GM23338 (cell line): ENCODE results near the gene NAPSA. TPM values are rescaled to one million over a fixed set of nuclear protein-coding genes. Genes with fewer than 3 reads are reported as not detected.

Source experiments
- ATAC-seq: fragments of 200-7000 bp; cut with Tn5 transposase; 3 replicates; pipeline ENCODE4 v1.9.1; 2020
- DNase-seq: peaks from one replicate; pipeline ENCODE4 v3.0.0-alpha.2; 2015; ENCODE audit warnings: low spot score
- H2AFZ ChIP-seq: fragments of 200-600 bp; sonication (generic); 2 replicates; pipeline ENCODE4 v1.8.0; 2016; ENCODE audit warnings: antibody characterized with exemption, mild to moderate bottlenecking, moderate library complexity
- H3F3A ChIP-seq: fragments of 200-600 bp; sonication (generic); replicated peaks from 2 replicates; pipeline ENCODE4 v1.8.0; 2017; ENCODE audit warnings: antibody characterized with exemption, mixed run types, low read depth
- H3K27ac ChIP-seq: fragments of 200-600 bp; sonication (generic); 2 replicates; pipeline ENCODE4 v1.6.1; 2016; ENCODE audit warnings: low read depth
- H3K27me3 ChIP-seq: fragments of 200-600 bp; sonication (generic); 2 replicates; pipeline ENCODE4 v1.8.0; 2016; ENCODE audit warnings: mild to moderate bottlenecking, mixed run types, moderate library complexity; ENCODE audit not compliant: insufficient read depth
- H3K36me3 ChIP-seq: fragments of 200-600 bp; sonication (generic); 2 replicates; pipeline ENCODE4 v1.8.0; 2016; ENCODE audit warnings: mild to moderate bottlenecking; ENCODE audit not compliant: insufficient read depth
- H3K4me1 ChIP-seq: fragments of 200-600 bp; sonication (generic); 2 replicates; pipeline ENCODE4 v1.8.0; 2016; ENCODE audit warnings: mild to moderate bottlenecking, moderate library complexity; ENCODE audit not compliant: insufficient read depth
- H3K4me2 ChIP-seq: fragments of 200-600 bp; sonication (generic); 2 replicates; pipeline ENCODE4 v1.7.1; 2017; ENCODE audit warnings: mixed run types
- H3K4me3 ChIP-seq: fragments of 200-600 bp; sonication (generic); 2 replicates; pipeline ENCODE4 v1.6.1; 2016; ENCODE audit warnings: mixed run types
- H3K79me2 ChIP-seq: fragments of 200-600 bp; sonication (generic); replicated peaks from 2 replicates; pipeline ENCODE4 v1.8.0; 2017; ENCODE audit warnings: mild to moderate bottlenecking; ENCODE audit not compliant: insufficient read depth
- H3K9me2 ChIP-seq: fragments of 200-600 bp; sonication (generic); 2 replicates; pipeline ENCODE4 v1.8.0; 2017; ENCODE audit not compliant: insufficient read depth
- H4K20me1 ChIP-seq: fragments of 200-600 bp; sonication (generic); replicated peaks from 2 replicates; pipeline ENCODE4 v1.8.0; 2017; ENCODE audit warnings: mild to moderate bottlenecking; ENCODE audit not compliant: insufficient read depth
- H3K27ac Mint-ChIP-seq: 2 replicates; pipeline ENCODE4 v1.8.0; 2020; ENCODE audit warnings: inconsistent platforms, mild to moderate bottlenecking, moderate library complexity, mixed read lengths
- H3K27me3 Mint-ChIP-seq: 3 replicates; pipeline ENCODE4 v1.8.0; 2022; ENCODE audit warnings: low read depth, mild to moderate bottlenecking, moderate library complexity, mixed read lengths, inconsistent platforms; ENCODE audit not compliant: insufficient read depth, poor library complexity
- H3K36me3 Mint-ChIP-seq: 3 replicates; pipeline ENCODE4 v1.8.0; 2021; ENCODE audit warnings: low read depth, mild to moderate bottlenecking, inconsistent platforms, moderate library complexity, mixed read lengths
- H3K4me1 Mint-ChIP-seq: 3 replicates; pipeline ENCODE4 v1.8.0; 2020; ENCODE audit warnings: mild to moderate bottlenecking, inconsistent platforms, mixed read lengths
- H3K4me3 Mint-ChIP-seq: 3 replicates; pipeline ENCODE4 v1.8.0; 2021; ENCODE audit warnings: moderate library complexity, mild to moderate bottlenecking, inconsistent platforms, mixed read lengths
- H3K9me3 Mint-ChIP-seq: 3 replicates; pipeline ENCODE4 v1.8.0; 2020; ENCODE audit warnings: moderate library complexity, mild to moderate bottlenecking, inconsistent platforms, mixed read lengths
- CREB1 ChIP-seq: fragments of 250-450 bp; sonication (Bioruptor Pico); IDR thresholded peaks from 2 replicates; pipeline ENCODE4 v1.5.0; 2020; ENCODE audit warnings: low read depth, mild to moderate bottlenecking, moderate library complexity
- CTCF ChIP-seq, 2 experiments: fragments of 200-600 bp in 1 of 2; sonication (generic) in 1 of 2; conservative IDR thresholded peaks; 2 replicates each; pipeline versions ENCODE4 v1.5.1 to v1.6.1; 2016 to 2017; ENCODE audit warnings: antibody characterized with exemption in 2 of 2, low read depth in 2 of 2, mild to moderate bottlenecking in 2 of 2, moderate library complexity in 1 of 2
- EZH2 ChIP-seq: fragments of 200-600 bp; sonication (generic); IDR thresholded peaks from one replicate; pipeline ENCODE4 v1.8.0; 2017; ENCODE audit warnings: antibody characterized with exemption, mild to moderate bottlenecking, low read depth; ENCODE audit not compliant: unreplicated experiment
- EZH2phosphoT487 ChIP-seq: fragments of 200-600 bp; sonication (generic); IDR thresholded peaks from one replicate; pipeline ENCODE4 v1.8.1; 2018; ENCODE audit warnings: antibody characterized with exemption; ENCODE audit not compliant: unreplicated experiment
- JUNB ChIP-seq: IDR thresholded peaks from one replicate; pipeline ENCODE4 v1.6.1; 2016; ENCODE audit warnings: antibody characterized with exemption; ENCODE audit not compliant: unreplicated experiment
- POLR2AphosphoS5 ChIP-seq: IDR thresholded peaks from 2 replicates; pipeline ENCODE4 v1.6.1; 2016; ENCODE audit warnings: antibody characterized with exemption, low read depth
- ZNF114 ChIP-seq: fragments of 250-450 bp; sonication (Bioruptor Pico); IDR thresholded peaks from 2 replicates; pipeline ENCODE4 v1.5.0; 2020; ENCODE audit warnings: mild to moderate bottlenecking, moderate library complexity
- ZNF331 ChIP-seq: fragments of 250-450 bp; sonication (Bioruptor Pico); IDR thresholded peaks from 2 replicates; pipeline ENCODE4 v1.5.0; 2020; ENCODE audit warnings: low read depth, mild to moderate bottlenecking, moderate library complexity
- ZNF462 ChIP-seq: fragments of 250-450 bp; sonication (Bioruptor Pico); IDR thresholded peaks from 2 replicates; pipeline ENCODE4 v1.5.0; 2020; ENCODE audit warnings: mild to moderate bottlenecking, moderate library complexity
- polyA plus RNA-seq: library from polyadenylated mRNA; unstranded; fragments of >200 nt; fragmentation: Nextera tagmentation; extraction: Ambion mirVana; gene quantifications from 2 replicates; pipeline ENCODE4 v1.2.1, GENCODE V29; 2016
- total RNA-seq: library from RNA; depleted of rRNA; stranded (reverse); fragments of >200 nt; shearing (Covaris generic); gene quantifications from 2 replicates; pipeline ENCODE4 v1.2.3, GENCODE V29; 2014

NAPSA gene
- total and polyA plus RNA-seq, 2 experiments from 2014 or later: 0.14 to 0.99 TPM

GRCh38 chr19:50328873-50329145 is 36.6 kb downstream of the NAPSA start:
- H3K27me3 ChIP-seq: peaks cover 25% of the 10 kb centered on the region
- Mint-ChIP-seq H3K4me3 (no peak overlapping the region), H3K27me3 (peaks cover 22% of the 10 kb centered on the region), H3K27ac (no peak overlapping the region), H3K36me3 (peaks cover 52% of the 10 kb centered on the region), H3K9me3 (peaks cover 80% of the 10 kb centered on the region), H3K4me1 (no peaks in the 10 kb centered on the region)
- peaks cover 16% of the 10 kb centered on the region for H3K79me2 ChIP-seq
- no peak overlapping the region; the same call in 1 of the 2 replicates for H3K4me3 ChIP-seq
- DNase-seq (no peak), ATAC-seq (no peak)
- no peaks in the 10 kb centered on the region for H3K36me3 ChIP-seq
- TF ChIP-seq ZNF331 (CRISPR knock-in tag) (no peak), CREB1 (no peak), EZH2phosphoT487 (no peak), POLR2AphosphoS5 (0 out of 2 replicates have a peak, but pooled peaks have one; percentile 28)
- peaks cover 35% of the 10 kb centered on the region for H3K4me1 ChIP-seq
- H3K27ac ChIP-seq: no peak overlapping the region
- no peak overlapping the region for H2AFZ ChIP-seq
- H3K9me2 ChIP-seq: no peaks in the 10 kb centered on the region
- peaks cover 17% of the 10 kb centered on the region; the same call in 1 of the 2 replicates for H4K20me1 ChIP-seq
- H3F3A ChIP-seq: peaks cover 24% of the 10 kb centered on the region
- H3K4me2 ChIP-seq: no peak overlapping the region; the same call in 1 of the 2 replicates

- H2AFZ ChIP-seq: no peak overlapping the region
- peaks cover 17% of the 10 kb centered on the region; the same call in 1 of the 2 replicates for H4K20me1 ChIP-seq
- H3K79me2 ChIP-seq: peaks cover 16% of the 10 kb centered on the region
- ATAC-seq (no peak), DNase-seq (peak; percentile 64)
- H3K27me3 ChIP-seq: peaks cover 25% of the 10 kb centered on the region
- peaks cover 24% of the 10 kb centered on the region for H3F3A ChIP-seq
- Mint-ChIP-seq H3K27ac (no peak overlapping the region), H3K36me3 (peaks cover 51% of the 10 kb centered on the region), H3K4me3 (no peak overlapping the region), H3K4me1 (no peaks in the 10 kb centered on the region), H3K27me3 (peaks cover 22% of the 10 kb centered on the region), H3K9me3 (peaks cover 80% of the 10 kb centered on the region)
- no peaks in the 10 kb centered on the region for H3K9me2 ChIP-seq
- peak overlapping the region; percentile 86 for H3K4me3 ChIP-seq
- H3K27ac ChIP-seq: no peak overlapping the region
- H3K4me1 ChIP-seq: peaks cover 35% of the 10 kb centered on the region
- TF ChIP-seq ZNF114 (CRISPR knock-in tag) (no peak), JUNB (no peak), ZNF462 (CRISPR knock-in tag) (no peak), EZH2 (no peak), CTCF (conservative IDR thresholded peaks at IDR 0.05; ENCODE audit: low read depth in 2 of 2) (peak in 1 of 2 experiments; percentile 44; a peak in 2 of 4 replicates)
- H3K36me3 ChIP-seq: no peaks in the 10 kb centered on the region
- peak overlapping the region; percentile 76 for H3K4me2 ChIP-seq
These were observed 37.1 kb downstream of the NAPSA start for GRCh38 chr19:50328224-50328872.
